ENCODE data around the gene SLC47A1.

Gene SLC47A1

DNA sequence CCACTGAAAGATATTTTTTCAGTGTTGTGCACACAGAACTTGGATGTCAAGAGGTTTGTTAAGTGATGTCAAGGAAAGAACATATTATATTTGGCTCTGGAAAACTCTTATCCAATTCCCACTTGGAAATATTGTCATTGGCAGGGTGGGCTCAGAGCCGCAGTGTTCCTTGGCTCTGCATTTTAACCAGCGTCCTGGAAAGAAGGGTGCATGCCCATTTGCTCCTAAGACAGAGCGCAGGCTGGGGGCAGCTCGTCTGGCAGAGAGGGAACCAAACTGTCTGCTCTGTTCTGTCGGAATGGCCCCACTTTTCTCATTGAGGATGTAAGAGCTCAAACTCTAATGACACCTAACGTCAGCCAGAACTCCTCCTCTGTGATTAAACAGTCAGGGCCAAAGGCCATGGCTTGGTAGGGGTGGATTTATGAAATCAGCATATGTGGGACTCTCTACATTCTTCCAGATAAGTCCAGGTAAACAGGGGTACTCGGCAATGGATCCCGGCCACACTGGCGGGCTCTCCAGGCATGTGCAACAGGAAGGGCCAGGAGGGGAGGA is 18.0 kb downstream of the SLC47A1 start:
- DNase-seq (ENCODE audit: low read depth): no peak
- H3K4me3 ChIP-seq (ENCODE audit: low read depth, low read length): no peak overlapping the region
- TF ChIP-seq POLR2A (IDR thresholded peaks at IDR 0.05; ENCODE audit: extremely low read depth, insufficient read length) (no peak), MYC (IDR thresholded peaks at IDR 0.05; ENCODE audit: low read depth, low read length) (no peak)
- TF ChIP-seq, protein P1, sequence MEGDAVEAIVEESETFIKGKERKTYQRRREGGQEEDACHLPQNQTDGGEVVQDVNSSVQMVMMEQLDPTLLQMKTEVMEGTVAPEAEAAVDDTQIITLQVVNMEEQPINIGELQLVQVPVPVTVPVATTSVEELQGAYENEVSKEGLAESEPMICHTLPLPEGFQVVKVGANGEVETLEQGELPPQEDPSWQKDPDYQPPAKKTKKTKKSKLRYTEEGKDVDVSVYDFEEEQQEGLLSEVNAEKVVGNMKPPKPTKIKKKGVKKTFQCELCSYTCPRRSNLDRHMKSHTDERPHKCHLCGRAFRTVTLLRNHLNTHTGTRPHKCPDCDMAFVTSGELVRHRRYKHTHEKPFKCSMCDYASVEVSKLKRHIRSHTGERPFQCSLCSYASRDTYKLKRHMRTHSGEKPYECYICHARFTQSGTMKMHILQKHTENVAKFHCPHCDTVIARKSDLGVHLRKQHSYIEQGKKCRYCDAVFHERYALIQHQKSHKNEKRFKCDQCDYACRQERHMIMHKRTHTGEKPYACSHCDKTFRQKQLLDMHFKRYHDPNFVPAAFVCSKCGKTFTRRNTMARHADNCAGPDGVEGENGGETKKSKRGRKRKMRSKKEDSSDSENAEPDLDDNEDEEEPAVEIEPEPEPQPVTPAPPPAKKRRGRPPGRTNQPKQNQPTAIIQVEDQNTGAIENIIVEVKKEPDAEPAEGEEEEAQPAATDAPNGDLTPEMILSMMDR (IDR thresholded peaks at IDR 0.05; ENCODE audit: low read depth, low read length): no peak
- TF ChIP-seq, protein P2, sequence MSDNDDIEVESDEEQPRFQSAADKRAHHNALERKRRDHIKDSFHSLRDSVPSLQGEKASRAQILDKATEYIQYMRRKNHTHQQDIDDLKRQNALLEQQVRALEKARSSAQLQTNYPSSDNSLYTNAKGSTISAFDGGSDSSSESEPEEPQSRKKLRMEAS (IDR thresholded peaks at IDR 0.05; ENCODE audit: low read depth, low read length): no peak

DNA sequence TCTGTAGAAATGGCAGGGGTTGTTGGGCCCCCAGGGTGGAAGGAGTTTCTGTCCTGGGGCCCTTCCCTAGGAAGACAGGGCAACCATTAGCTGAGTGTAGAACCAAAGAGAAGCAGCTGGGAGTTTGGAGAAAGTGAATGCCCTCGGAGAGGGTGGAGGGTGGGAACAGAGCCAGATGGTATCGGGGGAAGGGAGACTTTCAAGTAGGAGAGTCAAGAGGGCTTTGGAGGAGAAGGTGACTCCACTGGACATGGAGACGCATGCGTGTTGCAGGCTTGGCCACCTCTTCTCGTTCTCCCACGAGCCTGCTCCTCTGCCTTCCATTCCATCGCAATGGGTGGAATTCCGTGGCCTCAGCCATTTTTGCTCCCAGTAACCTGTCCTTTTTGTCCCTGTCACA is 19.4 kb downstream of the SLC47A1 start:
- TF ChIP-seq, protein P2 (IDR thresholded peaks at IDR 0.05; ENCODE audit: low read depth, low read length): no peak
- TF ChIP-seq, protein P1 (IDR thresholded peaks at IDR 0.05; ENCODE audit: low read depth, low read length): no peak
- TF ChIP-seq MYC (IDR thresholded peaks at IDR 0.05; ENCODE audit: low read depth, low read length) (no peak), POLR2A (IDR thresholded peaks at IDR 0.05; ENCODE audit: extremely low read depth, insufficient read length) (no peak)
- no peak for DNase-seq (ENCODE audit: low read depth)
- H3K4me3 ChIP-seq (ENCODE audit: low read depth, low read length): no peak overlapping the region

DNA sequence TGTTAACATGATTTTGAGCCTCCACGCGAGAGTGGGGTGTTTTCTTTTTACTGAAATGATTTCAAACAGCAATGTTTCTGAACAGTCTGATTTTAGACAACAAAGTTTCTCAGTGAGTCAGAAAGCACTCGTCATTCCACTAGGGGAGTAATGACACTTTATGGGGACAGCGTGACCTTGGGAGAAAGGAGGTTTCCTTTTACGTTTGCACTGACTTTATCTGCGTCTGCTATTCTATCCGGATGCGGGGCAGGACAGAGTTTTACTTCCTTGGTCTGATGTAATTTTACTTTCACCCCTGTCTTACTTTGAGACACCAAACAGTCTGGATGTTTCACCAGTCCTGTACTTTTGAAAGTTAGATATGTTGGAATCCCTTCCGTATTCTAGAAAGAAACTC is 20.7 kb downstream of the SLC47A1 start:
- H3K4me3 ChIP-seq (ENCODE audit: low read depth, low read length): no peak overlapping the region
- DNase-seq (ENCODE audit: low read depth): no peak
- no peak for TF ChIP-seq POLR2A (IDR thresholded peaks at IDR 0.05; ENCODE audit: extremely low read depth, insufficient read length)
- TF ChIP-seq, protein P1 (IDR thresholded peaks at IDR 0.05; ENCODE audit: low read depth, low read length): no peak
- TF ChIP-seq MYC (IDR thresholded peaks at IDR 0.05; ENCODE audit: low read depth, low read length): no peak
- TF ChIP-seq, protein P2 (IDR thresholded peaks at IDR 0.05; ENCODE audit: low read depth, low read length): no peak

DNA sequence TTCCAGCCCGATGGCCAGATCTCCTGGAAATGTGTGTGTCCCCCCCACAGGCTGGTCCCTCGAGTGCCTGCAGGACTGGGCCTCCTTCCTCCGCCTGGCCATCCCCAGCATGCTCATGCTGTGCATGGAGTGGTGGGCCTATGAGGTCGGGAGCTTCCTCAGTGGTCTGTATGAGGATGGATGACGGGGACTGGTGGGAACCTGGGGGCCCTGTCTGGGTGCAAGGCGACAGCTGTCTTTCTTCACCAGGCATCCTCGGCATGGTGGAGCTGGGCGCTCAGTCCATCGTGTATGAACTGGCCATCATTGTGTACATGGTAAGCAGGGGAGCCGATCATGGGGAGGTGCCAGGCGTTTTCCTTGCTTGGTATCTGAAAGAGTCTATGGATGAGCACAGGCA is 22.1 kb downstream of the SLC47A1 start:
- TF ChIP-seq, protein P1 (IDR thresholded peaks at IDR 0.05; ENCODE audit: low read depth, low read length): no peak
- TF ChIP-seq MYC (IDR thresholded peaks at IDR 0.05; ENCODE audit: low read depth, low read length) (no peak), POLR2A (IDR thresholded peaks at IDR 0.05; ENCODE audit: extremely low read depth, insufficient read length) (no peak)
- TF ChIP-seq, protein P2 (IDR thresholded peaks at IDR 0.05; ENCODE audit: low read depth, low read length): no peak
- no peak for DNase-seq (ENCODE audit: low read depth)
- no peak overlapping the region for H3K4me3 ChIP-seq (ENCODE audit: low read depth, low read length)

DNA sequence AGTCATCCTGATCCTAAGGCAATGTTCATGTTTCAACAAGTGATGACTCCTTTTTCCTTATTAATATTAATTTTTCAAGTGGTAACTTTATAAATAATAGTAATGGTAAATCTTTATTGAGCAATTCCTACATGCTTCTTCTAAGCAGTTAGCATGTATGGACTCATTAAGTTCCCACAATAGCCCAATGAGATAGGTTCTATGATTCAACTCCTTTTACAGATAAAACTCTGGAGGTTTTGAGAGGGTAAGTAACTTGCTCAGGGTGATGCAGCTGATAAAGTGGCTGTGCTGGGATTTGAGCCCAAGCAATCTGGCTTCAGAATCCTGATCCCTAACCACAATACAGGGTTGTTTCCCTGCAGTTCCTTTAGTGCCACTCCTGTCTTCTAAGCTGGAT is 25.3 kb downstream of the SLC47A1 start:
- no peak for DNase-seq (ENCODE audit: low read depth)
- H3K4me3 ChIP-seq (ENCODE audit: low read depth, low read length): no peak overlapping the region
- TF ChIP-seq, protein P1 (IDR thresholded peaks at IDR 0.05; ENCODE audit: low read depth, low read length): no peak
- TF ChIP-seq MYC (IDR thresholded peaks at IDR 0.05; ENCODE audit: low read depth, low read length) (no peak), POLR2A (IDR thresholded peaks at IDR 0.05; ENCODE audit: extremely low read depth, insufficient read length) (no peak)
- TF ChIP-seq, protein P2 (IDR thresholded peaks at IDR 0.05; ENCODE audit: low read depth, low read length): no peak

Data from NB4 (cell line).